ENCODE measurements around the gene CTR9. TPM values are rescaled to one million over a fixed set of nuclear protein-coding genes. Genes with fewer than 3 reads are reported as not detected.

The CTR9 gene
- total RNA-seq, 1 donor from 2014 or later = 32.5 TPM

DNA sequence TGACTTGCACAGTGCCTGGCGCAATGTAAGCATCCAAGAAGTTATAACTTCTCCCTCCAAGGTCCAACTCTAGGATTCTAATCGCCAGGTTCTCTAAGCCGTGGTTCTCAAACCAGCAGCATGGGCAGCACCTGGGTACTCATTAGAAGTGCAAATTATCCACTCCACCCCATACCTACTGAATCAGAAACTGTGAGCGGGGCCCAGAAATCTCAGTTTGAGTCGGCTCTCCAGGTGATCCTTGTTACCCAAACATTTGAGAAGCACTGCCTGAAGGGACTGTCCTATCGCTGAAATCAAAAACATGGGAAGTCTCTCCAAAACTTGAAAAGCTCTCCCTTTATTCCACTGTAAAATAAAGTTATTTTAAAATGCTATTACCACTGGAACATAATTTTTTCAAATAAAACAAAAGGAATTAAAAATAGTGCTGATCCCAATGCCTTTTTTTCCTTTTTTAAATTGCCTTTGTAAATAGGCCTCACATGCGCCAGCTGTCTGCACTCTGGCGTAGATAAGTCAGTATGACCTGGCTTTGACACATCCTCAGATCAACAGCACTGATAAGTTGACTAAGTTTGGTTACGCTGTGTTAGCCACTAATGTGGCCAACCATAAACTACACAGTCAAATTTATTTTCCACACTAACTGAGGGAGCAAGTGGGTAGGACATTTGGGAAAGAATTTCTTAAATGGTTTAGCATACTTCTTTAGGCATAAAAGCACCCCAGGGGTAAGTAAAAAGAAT is 8.4 kb upstream of the CTR9 start:
- DNase-seq (ENCODE audit: low spot score) = no peak

DNA sequence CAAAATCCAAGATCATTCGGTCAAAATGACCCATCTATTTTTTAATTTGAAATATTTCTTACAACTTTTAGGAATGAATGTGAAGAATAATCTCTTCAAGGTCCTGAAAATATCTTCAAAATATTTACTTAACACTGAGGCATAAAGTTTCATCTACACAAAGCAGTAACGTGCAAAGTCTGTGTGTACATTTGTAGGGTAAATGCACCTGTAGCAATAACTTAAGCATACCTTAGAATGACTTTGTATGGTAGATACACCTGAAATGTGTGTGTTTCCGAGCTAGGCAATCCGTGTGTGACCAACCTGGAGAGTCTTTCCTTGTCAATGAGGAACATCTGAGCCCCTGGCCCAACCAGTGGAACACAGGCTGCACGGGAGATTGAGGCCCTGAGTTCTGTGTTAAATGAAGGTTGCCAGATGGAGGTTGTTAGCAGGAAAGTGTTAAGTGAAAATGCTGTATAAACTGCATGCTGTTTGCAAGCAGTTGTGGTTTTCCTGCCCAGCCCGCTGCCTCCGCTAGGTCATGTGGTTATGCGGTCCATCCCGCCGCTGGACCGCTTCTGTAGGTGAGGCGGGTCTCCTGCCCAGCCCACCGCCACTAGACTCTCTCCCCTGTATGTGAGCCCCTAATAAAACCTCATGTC is 7.6 kb upstream of the CTR9 start:
- DNase-seq (ENCODE audit: low spot score) = no peak

DNA sequence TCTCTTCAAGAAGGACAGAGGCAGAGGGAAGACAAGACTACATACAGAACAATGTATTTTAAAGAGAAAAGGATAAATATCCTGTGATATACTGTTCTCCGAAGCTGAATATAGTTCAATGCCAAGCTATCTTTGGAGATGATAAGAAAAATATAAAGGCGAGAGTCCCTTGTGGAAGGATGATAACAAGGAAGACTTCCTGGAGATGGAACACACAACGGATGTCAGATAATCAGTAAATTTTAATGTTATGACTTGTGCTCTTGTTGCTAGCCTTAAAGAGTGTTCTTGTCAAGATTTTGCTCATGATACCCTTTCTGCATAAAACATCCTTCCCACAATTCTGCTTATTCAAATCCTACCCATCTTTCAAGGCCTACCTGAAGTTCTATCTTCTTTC is 6.8 kb upstream of the CTR9 start:
- no peak for DNase-seq (ENCODE audit: low spot score)

DNA sequence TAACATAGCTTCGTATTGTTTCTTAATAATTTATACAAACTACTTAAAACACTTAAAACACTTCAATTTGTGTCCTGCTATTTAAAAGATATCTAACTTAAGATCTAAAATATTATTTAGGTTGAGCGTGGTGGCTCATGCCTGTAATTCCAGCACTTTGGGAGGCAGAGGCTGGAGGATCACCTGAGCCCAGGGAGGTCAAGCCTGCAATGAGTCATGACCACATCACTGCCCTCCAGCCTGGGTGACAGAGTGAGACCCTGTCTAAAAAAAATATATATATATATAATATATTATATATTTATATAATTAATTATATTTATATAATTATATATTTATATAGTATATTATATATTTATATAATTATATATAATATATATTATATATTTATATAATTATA is 4.2 kb upstream of the CTR9 start:
- DNase-seq (ENCODE audit: low spot score) = no peak

DNA sequence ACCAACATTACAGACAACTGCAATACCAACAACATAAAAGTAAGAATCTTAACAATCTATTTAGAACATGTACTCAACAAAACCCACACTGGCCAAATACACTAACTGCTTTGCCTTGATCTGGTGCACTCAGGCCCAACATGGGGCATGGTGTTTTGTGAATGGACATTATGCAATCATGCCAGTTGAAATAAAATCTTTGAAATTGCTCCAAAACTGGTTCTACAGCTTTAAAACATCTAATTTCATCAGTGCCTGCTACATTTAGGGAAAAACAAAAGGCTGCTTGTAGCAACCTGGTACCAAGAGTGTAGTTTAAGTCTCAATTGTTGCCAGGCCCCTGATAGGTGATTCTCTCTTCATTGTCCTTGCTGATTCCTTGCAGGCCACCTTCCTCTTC is 3.3 kb upstream of the CTR9 start:
- no peak for DNase-seq (ENCODE audit: low spot score)

DNA sequence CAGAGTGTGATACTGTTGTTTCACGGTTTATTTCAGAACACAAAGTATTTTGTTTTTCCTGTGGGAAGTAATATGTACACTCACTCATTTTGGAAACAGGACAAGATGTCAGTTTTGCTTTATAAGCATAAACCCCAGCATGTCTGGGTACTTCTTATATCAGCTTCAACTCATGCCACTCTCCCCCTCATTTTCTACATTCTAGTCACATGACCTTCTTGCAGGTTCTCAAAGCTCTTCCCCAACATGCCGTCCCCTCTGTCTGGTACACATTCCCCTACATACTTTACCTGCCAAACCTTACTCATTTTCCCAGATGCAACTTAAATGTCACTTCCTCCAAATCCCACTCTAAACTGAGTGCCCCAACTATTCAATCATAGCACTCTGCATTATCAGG is 1.6 kb upstream of the CTR9 start:
- no peak for DNase-seq (ENCODE audit: low spot score)

DNA sequence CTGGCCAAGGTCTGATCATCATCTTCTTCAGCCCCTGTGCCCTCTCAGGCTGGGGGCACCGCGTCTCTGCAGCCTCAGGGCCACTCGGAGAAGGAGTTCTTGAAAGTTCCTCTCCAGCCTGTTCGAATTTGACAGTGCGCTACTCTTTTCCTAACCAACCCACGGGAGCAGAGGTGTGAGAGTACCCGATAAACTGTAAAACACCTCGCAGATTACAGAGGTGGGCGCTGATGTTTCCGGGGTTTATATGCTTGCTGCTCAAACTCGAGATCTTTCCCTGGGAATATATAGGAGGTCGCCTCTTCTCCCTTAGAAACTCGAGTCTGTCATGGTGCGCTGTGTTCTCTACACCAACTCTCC is 515 bp downstream of the CTR9 start:
- no peak for DNase-seq (ENCODE audit: low spot score)

DNA sequence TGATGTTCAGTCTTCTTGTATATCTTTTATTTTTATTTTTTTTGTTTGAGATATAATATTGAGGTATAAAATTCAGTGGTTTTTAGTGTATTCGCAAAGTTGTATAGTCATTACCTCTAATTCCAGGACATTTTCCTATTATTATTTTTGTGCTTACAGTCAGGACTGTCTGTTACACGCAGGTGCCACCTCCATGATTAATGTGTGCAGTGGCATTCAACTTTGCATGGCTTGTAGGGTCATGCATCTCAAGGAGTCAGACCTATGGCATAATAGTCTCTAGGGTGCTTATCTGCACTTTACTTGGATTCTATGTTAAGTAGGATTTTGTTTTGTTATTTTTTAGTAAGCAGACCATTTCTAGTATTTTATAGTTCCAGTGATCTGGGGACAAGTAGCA is 1.0 kb downstream of the CTR9 start:
- no peak for DNase-seq (ENCODE audit: low spot score)

DNA sequence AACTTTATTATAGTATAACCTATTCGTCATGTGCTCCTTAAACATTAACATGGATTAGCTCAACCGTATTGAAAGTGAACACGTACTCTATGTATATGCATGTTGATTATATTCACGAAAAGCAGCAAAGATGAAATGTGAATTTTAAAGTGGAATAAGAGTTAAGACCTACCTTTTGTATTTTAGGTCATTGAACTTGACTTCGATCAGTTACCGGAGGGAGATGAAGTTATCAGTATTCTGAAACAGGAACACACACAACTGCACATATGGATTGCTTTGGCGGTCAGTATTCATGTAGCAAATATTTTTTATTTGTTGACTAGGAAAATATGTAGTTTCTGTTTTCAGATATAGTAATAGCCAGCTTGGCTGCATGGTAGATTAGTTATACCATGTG is 1.4 kb downstream of the CTR9 start:
- no peak for DNase-seq (ENCODE audit: low spot score)

DNA sequence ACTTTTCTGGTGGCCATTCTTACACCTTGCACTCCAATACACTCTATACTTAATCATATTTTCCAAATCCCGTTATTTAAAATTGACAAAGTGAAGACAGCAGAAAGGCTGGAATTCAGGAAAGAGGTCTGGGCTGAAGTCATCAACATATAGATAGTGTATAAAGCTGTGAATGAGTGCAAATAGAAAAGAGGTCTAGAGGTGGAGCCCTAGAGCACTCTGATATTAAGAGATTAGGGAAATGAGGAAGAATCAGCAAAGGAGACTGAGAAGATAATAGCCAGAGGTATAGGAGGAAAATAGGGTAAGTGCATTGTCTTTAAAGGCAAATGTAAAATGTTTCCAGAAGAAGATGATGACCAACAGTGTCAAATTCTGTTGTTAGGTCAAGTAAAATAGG is 7.9 kb downstream of the CTR9 start:
- DNase-seq (ENCODE audit: low spot score) = no peak

DNA sequence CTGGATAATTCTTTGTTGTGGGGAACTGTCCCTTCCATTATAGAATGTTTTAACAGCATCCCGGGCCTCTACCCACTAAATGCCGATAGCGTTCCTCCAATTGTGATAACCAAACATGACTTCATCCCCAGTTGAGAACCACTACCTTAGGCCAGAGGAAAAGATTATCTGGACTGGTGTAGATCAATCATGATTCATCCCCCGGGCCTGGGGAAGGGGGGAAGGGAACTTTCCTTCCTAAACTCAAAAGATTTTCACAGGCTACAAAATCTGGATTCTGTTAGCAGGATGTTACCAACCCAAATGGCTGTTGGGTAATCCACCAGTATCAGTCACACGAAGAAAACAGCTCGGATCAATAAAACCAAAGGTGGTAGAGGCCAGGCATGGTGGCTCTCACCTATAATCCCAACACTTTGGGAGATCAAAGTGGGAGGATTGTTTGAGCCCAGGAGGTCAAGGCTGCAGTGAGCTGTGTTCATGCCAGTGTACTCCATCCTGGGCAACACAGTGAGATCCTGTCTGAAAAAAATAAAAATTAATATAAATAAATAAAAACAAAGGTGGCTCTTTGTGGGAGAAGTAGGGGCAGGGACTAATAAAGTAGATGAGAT is 10.1 kb downstream of the CTR9 start:
- DNase-seq (ENCODE audit: low spot score) = no peak

DNA sequence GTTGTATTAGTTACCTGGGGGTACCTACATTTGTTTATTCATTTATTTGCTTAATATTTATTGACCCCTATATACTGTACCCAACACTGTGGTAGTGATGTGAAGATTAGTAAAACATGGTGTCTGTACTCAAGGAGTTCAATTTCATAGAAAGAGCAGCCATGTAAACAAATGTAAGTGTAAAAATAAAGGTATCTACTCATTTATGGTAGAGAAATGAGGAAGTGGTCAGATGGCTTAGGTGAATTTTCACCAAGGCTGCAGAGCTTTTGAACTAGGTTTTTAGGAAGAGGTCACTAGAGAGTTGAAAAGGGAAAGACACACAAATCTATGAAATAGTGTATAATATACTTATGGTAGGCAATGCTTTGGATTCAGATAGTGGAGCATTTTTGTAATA is 11.1 kb downstream of the CTR9 start:
- DNase-seq (ENCODE audit: low spot score) = no peak

DNA sequence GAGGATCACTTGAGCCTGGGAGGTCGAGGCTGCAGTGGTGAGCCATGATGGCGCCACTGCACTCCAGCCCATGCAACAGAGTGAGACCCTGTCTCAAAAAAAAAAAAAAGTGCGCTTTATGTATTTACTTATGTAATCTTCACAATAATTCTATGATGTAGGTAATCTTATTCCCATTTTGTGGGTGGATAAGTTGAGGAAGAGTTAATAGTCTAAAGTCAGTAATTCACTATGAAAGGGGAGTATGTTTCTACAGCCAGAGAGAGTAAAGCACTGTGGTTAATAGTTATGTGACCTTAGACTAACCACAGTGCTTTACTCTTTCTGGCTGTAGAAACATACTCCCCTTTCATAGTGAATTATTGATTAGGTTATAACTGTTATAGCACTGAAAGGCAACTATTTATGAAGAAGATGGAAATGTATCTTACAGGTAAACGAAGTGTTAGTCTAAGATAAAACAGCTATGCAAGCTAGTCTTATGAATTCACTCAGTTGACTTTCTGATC is 11.9 kb downstream of the CTR9 start:
- DNase-seq (ENCODE audit: low spot score) = no peak

DNA sequence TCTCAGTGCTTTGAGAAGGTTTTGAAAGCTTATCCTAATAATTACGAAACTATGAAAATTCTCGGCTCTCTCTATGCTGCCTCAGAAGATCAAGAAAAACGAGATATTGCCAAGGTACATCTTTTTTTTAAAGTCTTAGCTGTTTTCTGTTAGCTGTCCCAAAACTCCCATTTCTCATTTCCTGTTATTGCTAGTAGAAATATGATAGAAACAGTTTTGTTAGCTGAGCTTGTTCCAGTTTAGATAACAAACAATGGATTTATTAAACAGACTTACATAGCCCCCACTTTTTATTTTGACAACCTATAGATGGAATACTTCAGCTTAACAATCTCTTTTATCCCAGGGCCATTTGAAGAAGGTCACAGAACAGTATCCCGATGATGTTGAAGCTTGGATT is 12.7 kb downstream of the CTR9 start:
- no peak for DNase-seq (ENCODE audit: low spot score)

DNA sequence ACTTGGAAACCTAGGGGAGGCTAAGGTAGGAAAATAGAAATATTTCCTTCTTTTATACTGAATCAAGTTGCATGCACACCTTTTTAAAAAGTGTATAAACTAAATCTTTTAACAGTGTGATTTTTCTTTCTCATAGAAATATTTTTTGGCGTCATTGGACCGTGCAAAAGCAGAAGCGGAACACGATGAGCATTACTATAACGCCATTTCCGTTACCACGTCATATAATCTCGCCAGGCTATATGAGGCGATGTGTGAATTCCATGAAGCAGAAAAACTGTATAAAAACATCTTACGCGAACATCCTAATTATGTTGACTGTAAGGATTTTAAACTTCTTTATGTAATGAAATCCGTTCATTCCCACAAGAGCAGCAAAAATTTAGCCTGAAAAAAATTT is 13.4 kb downstream of the CTR9 start:
- no peak for DNase-seq (ENCODE audit: low spot score)

DNA sequence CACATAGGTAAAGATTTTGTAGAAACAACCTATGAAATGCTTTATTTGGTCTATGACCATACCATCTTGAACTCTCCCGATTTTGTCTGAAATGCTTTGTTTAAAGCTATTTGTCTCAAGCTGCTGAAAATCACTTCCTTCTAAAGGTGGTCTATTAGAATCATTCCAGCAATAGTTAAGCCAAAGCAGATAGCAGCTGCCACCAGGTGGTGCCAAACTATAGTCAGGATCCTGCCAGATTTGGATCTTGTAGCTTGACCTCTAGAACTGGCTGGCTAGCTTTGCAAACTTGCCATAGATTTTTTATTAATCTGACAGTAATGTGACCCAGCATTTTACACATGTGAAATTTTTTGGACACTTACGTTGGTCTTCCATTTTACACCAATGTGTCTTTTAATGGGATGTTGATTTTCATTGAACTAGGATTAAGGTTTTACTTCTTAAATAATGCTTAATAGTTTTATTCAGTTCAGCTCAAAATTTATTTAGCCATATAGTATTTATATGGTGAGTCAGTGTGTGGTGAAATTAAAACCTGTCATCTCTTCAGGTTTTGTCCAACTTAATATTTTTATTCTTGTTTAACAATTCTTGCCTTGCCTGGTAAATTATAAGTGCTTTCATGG is 19.7 kb downstream of the CTR9 start:
- no peak for DNase-seq (ENCODE audit: low spot score)

DNA sequence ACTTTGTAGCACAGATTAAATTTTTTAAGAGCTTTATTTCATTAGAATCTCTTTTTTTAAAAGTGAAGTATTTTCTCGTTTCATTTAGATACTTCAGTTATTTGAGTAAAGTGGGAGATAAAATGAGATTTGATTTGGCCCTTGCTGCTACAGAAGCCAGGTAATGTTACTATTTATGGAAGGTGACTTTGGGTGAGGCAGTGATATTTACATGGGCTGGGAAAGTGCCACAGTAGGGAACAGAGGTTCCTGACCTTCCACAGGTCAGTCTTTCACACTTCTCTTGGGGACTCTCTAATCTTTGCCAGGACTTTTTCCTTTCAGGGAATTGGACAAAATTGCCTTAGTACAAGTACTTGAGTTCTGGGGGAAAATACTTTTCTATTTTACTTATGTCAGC is 20.4 kb downstream of the CTR9 start:
- DNase-seq (ENCODE audit: low spot score) = no peak

DNA sequence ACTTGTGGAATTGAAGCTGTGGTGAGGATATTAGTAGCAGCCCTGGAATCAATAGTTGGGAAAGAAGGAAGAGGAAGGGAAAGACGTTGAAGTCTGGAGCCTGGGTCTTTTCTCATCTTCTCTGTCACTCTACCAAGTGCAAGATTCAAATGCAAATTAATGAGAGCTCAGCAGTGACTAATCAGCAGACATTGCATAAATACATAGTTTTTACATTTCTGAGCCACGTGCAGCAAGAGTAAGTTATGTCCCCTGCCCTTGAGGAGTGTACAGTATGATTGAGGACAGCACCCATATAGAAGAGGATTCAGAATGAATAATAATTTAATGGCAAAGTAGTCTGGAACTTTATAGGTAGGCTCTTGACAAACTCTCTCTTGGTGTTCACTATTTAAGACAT is 23.8 kb downstream of the CTR9 start:
- DNase-seq (ENCODE audit: low spot score) = no peak

DNA sequence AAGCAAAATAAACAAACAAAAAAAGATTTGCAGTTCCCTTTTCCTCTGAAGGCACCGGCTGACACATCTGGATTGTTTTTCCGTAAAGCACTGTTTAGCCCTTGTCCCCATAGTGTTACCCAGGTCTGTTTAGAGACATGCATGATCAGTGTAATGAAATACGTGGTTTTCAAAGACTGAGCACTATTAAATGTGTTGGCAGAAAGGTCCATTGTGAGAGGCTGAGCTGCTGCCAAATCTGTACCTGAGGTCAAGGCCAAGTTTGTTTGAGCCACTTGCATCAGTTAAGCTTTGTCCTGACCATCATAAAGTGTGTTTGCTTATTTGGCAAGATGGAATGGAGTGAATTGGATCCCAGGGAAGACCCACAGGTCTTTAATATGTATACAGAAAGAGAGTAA is 26.3 kb downstream of the CTR9 start:
- DNase-seq (ENCODE audit: low spot score) = no peak

DNA sequence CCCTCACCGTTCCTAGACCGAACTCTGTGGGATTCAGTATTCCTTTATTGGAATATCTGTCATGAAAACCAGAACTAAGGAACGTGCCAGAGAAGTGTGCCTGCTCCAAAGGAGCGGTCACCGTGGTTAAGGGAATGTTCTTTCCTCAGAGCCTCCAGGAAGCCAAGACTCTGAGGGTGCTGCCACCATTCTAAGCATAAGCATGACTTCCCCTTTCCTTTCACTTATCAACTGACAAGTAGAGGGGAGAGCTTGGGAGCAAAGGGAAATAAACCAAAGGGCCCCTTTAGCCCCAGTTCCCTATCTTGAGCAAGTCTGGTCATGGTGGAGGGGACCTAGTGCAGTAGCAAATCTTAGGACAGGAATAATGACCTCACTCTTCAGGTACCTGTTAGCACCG is 26.8 kb downstream of the CTR9 start:
- DNase-seq (ENCODE audit: low spot score) = no peak

DNA sequence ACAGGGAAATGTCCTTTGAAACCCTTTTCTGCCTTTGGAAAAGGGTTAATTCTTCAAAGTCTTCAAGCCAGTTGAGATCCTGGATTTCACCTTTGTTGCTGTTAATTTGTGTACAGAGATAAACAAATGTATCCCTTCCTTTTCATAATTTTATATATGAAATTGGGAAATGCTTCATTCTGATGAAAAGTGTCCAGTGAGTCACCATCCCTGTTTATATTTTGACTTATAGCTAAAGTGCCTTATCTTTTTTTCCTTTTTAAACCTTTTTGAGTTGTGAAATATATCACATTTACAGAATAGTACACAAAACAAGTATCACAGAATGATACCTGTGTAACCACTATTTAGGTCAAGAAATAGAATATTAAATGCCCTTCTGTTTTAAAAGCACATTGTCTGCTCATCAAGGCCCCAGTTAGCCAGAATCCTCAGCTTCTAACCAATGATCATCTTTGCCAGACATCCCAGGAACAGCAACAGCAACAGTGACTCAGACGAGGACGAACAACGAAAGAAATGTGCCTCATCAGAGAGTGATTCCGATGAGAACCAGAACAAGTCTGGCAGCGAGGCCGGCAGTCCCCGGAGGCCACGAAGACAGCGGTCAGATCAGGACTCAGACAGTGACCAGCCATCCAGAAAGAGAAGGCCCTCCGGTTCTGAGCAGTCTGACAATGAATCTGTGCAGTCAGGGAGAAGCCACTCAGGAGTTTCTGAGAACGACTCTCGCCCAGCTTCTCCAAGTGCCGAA is 27.3 kb downstream of the CTR9 start:
- no peak for DNase-seq (ENCODE audit: low spot score)

DNA sequence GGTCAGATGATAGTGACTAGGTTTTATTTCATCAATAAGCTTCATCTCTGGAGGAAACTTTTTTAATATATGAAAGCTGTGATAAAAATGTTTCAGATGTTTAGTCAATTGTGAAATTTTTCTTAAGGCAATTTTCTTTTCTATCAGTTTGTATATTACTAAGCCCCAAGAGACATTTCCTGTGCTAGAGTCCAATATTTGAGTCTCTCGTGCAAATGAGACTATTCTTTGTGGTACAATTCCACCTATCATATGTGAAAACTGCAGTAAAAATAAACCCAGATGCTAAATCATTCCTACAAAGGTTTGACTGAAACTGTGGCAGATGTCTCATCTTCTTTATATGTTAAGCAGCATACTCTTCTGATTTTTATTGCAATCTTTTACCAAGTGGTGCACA is 28.0 kb downstream of the CTR9 start:
- no peak for DNase-seq (ENCODE audit: low spot score)

Data from mesenteric fat pad (tissue), 1 donor.